ENCODE measurements around the gene RABGAP1. TPM values are rescaled to one million over a fixed set of nuclear protein-coding genes. Genes with fewer than 3 reads are reported as not detected.

RABGAP1 gene
- total RNA-seq, 1 donor from 2014 or later = 58.6 TPM

DNA sequence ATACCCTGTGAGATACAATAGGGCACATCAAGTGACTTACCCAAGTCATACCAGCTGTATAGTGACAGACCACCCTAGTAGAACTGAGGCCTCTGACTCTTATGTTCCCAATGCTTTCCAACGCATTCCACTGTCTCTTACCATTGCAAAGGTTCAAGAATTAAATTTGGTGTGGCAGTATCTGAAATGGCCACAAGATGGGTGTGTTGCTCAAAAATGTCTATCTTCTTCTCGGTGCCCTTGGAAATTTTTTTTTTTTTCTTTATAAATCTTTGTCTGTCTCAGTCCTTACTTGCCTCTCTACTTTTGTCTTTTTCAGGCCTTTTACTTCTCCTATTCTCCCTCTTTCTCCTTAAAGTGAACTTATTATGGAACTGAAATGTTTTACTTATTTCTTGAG, 141.0 kb downstream of the RABGAP1 start:
- intact Hi-C loops (cut with DNase I) = no loop called here
- H3K4me1 ChIP-seq = no peaks in the 10 kb centered on the region
- TF ChIP-seq, protein P1, sequence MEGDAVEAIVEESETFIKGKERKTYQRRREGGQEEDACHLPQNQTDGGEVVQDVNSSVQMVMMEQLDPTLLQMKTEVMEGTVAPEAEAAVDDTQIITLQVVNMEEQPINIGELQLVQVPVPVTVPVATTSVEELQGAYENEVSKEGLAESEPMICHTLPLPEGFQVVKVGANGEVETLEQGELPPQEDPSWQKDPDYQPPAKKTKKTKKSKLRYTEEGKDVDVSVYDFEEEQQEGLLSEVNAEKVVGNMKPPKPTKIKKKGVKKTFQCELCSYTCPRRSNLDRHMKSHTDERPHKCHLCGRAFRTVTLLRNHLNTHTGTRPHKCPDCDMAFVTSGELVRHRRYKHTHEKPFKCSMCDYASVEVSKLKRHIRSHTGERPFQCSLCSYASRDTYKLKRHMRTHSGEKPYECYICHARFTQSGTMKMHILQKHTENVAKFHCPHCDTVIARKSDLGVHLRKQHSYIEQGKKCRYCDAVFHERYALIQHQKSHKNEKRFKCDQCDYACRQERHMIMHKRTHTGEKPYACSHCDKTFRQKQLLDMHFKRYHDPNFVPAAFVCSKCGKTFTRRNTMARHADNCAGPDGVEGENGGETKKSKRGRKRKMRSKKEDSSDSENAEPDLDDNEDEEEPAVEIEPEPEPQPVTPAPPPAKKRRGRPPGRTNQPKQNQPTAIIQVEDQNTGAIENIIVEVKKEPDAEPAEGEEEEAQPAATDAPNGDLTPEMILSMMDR (IDR thresholded peaks at IDR 0.05) = peak; percentile 52
- no peak overlapping the region for H3K4me3 ChIP-seq
- peaks cover 68% of the 10 kb centered on the region for H3K36me3 ChIP-seq
- DNase-seq (no peak), ATAC-seq (no peak)
- no peaks in the 10 kb centered on the region for H3K27me3 ChIP-seq
- no peak overlapping the region for H3K27ac ChIP-seq
- H3K9me3 ChIP-seq = no peaks in the 10 kb centered on the region

DNA sequence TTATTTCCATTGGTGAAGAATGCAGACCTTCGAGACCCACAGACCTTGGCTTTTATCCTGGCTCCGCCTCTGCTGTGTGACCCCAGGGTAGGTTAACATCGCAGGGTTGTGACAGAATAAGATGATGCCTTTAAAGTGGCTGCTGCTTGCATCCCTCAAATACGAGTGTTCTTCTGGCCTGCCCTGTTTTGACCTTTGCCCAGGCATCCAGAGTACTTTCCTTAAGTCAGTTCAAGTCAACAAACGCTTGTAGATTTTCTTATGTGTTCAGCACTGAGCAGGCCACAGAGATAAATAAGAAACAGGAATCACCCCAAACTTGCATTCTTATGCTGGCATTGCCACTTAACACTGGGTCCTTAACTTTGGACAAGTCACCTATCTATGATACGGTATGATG, 142.9 kb downstream of the RABGAP1 start:
- no peak for DNase-seq

DNA sequence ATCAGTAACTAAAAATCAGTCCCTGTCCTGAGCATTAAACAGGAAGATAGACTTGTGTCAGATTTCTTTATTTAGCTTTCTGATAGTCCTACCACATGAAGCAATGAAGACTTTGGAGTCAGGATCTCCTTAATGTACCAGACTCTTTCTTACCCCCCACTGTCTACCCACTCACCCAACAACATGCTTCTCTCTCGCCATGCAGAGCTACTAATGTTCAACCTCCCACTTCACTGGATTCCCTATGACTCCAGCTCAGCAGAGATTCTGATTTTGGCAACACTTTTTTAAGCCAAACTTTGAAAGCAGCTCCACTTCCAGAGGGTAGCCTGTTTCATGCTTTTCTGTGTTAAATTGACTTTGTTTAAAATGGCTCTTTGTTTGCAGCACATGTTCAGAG, 143.4 kb downstream of the RABGAP1 start:
- no peaks in the 10 kb centered on the region for H3K9me3 ChIP-seq
- peaks cover 59% of the 10 kb centered on the region for H3K36me3 ChIP-seq
- no peak for ATAC-seq
- H3K27me3 ChIP-seq = no peaks in the 10 kb centered on the region
- H3K4me3 ChIP-seq = no peak overlapping the region
- intact Hi-C loops (cut with DNase I) = no loop called here
- TF ChIP-seq, protein P1 (IDR thresholded peaks at IDR 0.05) = no peak
- H3K4me1 ChIP-seq = no peaks in the 10 kb centered on the region
- H3K27ac ChIP-seq = no peak overlapping the region
- no peak for DNase-seq

More for the DNA sequence above, 142.9 kb downstream of the RABGAP1 start:
- intact Hi-C loops (cut with DNase I) = no loop called here
- no peaks in the 10 kb centered on the region for H3K4me1 ChIP-seq
- TF ChIP-seq, protein P1 (IDR thresholded peaks at IDR 0.05) = no peak
- no peak overlapping the region for H3K27ac ChIP-seq
- H3K36me3 ChIP-seq = peaks cover 63% of the 10 kb centered on the region
- no peak overlapping the region for H3K4me3 ChIP-seq
- no peaks in the 10 kb centered on the region for H3K9me3 ChIP-seq
- no peak for ATAC-seq
- no peaks in the 10 kb centered on the region for H3K27me3 ChIP-seq

DNA sequence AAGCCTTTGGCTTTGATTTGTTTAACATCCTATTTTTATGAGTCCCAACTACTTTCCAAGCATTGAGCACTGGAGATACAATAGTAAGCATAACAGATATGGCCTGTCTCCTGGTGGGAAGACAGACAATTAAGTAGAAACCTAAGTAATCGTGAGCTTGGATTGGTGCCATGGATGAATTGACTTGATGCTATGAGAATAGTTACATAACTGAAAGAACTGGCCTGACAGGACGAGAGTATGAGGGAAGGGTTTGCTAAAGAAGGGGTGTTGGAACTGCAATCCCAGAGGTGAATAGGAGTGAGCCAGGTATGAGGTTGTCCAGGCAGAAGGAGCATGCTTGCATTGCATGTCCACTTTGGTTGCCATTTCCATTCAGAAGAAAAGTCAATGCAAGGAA, 145.1 kb downstream of the RABGAP1 start:
- ATAC-seq (no peak), DNase-seq (no peak)
- Histone ChIP-seq H3K4me1 (no peaks in the 10 kb centered on the region), H3K4me3 (no peak overlapping the region), H3K36me3 (peaks cover 56% of the 10 kb centered on the region), H3K27me3 (no peaks in the 10 kb centered on the region), H3K27ac (no peak overlapping the region), H3K9me3 (no peaks in the 10 kb centered on the region)
- intact Hi-C loops (cut with DNase I) = no loop called here
- TF ChIP-seq, protein P1 (IDR thresholded peaks at IDR 0.05) = no peak

DNA sequence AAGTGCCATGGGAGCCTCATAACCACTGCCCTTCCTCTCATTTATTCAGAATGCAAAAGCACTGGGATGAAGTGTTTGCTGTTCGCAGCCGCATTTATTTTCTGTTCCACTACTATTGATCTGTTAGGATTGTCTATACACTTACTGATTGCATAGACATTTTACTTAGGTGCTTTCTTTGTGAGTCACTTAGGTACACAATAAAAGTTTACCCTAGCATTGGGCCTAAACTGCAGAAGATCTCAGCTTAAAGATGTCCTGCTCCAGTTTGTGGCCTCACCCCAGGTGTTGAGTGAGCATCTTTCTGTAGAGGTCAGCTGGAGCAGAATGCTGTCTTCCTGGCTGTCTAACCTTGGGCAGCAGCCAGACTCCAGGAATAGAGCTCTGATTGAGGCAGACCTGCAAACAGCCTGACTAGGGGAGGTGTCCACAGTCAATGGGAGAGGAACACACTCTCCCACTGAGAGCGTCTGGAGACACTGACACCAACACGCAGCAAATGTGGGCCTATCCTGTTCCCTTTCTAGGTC, 146.6 kb downstream of the RABGAP1 start:
- H3K27ac ChIP-seq = no peak overlapping the region
- TF ChIP-seq, protein P1 (IDR thresholded peaks at IDR 0.05) = no peak
- H3K4me1 ChIP-seq = no peaks in the 10 kb centered on the region
- H3K36me3 ChIP-seq = peaks cover 57% of the 10 kb centered on the region
- no peak for ATAC-seq
- no peaks in the 10 kb centered on the region for H3K9me3 ChIP-seq
- H3K4me3 ChIP-seq = no peak overlapping the region
- H3K27me3 ChIP-seq = no peaks in the 10 kb centered on the region
- intact Hi-C loops (cut with DNase I) = no loop called here
- DNase-seq = no peak

DNA sequence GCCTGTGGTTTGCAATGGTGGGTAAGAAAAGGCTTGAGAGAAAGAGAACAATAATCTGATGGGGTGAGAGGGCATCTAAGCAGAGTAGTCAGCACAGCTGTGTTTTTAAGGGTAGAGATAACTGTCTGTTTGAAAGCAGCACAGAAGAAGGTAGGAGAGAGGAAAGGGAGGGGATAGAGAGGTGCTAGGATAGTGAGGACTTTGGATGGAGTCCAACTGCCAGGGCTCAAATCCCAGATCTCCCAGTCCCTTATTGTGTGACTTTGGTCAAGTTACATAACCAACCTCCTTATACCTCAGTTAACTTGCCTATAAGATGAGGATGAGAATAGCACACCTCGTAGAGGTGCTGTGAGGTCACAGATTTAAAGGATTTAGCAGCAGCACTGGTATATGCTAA, 148.2 kb downstream of the RABGAP1 start:
- TF ChIP-seq, protein P1 (IDR thresholded peaks at IDR 0.05) = no peak
- Histone ChIP-seq H3K27ac (no peak overlapping the region), H3K4me3 (no peak overlapping the region), H3K4me1 (no peaks in the 10 kb centered on the region), H3K27me3 (no peaks in the 10 kb centered on the region), H3K9me3 (no peaks in the 10 kb centered on the region), H3K36me3 (peaks cover 65% of the 10 kb centered on the region)
- no peak for DNase-seq
- intact Hi-C loops (cut with DNase I) = no loop called here
- no peak for ATAC-seq
